Measurements from ENCODE around the gene TXNRD2.

- TF ChIP-seq, protein P1, sequence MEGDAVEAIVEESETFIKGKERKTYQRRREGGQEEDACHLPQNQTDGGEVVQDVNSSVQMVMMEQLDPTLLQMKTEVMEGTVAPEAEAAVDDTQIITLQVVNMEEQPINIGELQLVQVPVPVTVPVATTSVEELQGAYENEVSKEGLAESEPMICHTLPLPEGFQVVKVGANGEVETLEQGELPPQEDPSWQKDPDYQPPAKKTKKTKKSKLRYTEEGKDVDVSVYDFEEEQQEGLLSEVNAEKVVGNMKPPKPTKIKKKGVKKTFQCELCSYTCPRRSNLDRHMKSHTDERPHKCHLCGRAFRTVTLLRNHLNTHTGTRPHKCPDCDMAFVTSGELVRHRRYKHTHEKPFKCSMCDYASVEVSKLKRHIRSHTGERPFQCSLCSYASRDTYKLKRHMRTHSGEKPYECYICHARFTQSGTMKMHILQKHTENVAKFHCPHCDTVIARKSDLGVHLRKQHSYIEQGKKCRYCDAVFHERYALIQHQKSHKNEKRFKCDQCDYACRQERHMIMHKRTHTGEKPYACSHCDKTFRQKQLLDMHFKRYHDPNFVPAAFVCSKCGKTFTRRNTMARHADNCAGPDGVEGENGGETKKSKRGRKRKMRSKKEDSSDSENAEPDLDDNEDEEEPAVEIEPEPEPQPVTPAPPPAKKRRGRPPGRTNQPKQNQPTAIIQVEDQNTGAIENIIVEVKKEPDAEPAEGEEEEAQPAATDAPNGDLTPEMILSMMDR (IDR thresholded peaks at IDR 0.05; ENCODE audit: insufficient read depth, low read depth, low read length), result no peak
- TF ChIP-seq EZH2 (IDR thresholded peaks at IDR 0.05; ENCODE audit: insufficient read depth, low read length), result no peak
Observed at GRCh38 chr22:19927696-19928095, 13.9 kb downstream of the TXNRD2 start.
